HG03175 (cell line): Measurements from ENCODE around the gene ZNF443.
"Not testable (repeated sequence)": the region's sequence is repeated elsewhere in the genome, so short reads cannot be mapped to it uniquely, and the experiment has no call there.

Experiments used
- ATAC-seq: cut with Tn5 transposase; IDR thresholded peaks from one replicate; pipeline ENCODE4 v1.9.1; 2021; ENCODE audit warnings: mild to moderate bottlenecking, moderate library complexity; ENCODE audit not compliant: unreplicated experiment

ZNF443 gene

DNA sequence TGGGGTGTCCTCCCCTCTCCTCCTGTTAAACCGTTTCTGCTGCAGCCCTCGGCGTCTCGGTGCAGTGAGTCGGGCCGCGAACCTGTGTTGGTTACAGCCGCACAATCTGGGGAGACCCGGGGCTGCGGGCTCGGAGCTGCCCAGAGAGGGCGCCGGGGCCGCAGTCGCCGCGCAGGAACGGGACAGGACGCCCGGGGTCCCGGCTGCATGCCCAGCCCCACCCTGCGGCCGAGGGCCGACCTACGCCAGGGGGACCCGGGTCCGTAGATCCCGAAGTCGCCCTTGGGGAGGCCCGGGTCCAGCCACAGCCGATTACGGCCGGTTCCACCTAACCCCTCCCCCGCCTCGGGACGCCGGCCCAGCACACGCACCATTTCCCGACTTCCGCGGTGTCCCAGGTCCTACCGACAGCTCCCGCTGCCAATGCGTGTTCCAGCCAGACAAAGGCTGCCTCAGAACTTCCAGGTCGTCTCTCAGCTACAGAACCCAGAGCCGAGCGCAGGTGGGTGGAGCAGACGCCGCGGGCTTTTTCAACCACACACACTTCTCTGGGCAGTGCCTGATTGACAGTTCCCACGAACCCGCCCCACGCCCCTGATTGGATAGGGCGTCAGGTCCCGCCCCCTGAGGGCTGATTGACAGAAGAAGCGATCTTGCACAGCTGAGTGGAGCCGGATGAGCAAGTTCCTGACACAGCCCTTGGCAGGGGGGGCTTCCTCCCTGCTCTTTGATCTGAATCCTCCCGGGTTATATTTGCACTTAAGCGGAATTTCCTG, at the start of gene ZNF443:
ZNF443 (minus strand) TSS at position 481 of the 776 bp plus-strand sequence; CDS start at position 374, 107 bp downstream.
- ATAC-seq: peak; percentile 92

DNA sequence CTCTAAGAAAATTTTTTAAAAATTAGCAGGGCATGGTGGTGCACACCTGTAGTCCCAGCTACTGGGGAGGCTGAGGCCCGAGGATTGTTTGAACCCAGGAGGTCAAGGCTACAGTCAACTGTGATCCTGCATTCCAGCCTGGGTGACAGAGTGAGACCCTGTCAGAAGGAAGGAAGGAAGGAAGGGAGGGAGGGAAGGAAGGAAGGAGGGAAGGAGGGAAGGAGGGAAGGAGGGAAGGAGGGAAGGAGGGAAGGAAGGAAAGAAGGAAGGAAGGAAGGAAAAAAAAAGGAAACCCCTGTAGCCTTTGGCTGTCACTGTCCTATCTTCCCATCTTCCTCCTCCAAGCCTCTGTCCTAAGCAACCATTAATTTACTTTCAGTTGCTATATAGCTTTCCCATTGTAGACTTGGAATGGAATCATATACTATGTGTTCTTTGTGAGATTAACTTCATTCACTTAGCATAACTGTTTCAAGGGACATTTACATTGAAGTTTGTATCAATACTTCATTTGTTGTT, 45.5 kb upstream of the ZNF443 start:
- not testable (repeated sequence) for ATAC-seq

DNA sequence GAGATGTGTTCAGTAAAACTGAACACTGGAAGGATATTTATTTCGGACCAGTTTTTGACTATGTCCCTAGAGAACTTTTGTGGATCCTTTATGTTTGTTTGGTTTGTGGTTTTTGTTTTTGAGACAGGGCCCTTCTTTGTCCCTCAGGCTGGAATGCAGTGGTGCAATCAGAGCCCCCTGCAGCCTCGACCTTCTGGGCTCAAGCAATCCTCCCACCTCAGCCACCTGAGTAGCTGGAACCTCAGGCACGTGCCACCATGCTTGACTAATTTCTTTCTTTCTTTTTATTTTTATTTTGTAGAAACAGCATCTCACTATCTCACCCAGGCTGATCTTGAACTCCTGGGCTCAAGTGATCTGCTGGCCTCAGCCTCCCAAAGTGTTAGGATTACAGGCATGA, 44.8 kb upstream of the ZNF443 start:
- ATAC-seq: no peak

GRCh38 chr19:12485052-12485416, 44.2 kb upstream of the ZNF443 start:
- peak; percentile 17 for ATAC-seq

DNA sequence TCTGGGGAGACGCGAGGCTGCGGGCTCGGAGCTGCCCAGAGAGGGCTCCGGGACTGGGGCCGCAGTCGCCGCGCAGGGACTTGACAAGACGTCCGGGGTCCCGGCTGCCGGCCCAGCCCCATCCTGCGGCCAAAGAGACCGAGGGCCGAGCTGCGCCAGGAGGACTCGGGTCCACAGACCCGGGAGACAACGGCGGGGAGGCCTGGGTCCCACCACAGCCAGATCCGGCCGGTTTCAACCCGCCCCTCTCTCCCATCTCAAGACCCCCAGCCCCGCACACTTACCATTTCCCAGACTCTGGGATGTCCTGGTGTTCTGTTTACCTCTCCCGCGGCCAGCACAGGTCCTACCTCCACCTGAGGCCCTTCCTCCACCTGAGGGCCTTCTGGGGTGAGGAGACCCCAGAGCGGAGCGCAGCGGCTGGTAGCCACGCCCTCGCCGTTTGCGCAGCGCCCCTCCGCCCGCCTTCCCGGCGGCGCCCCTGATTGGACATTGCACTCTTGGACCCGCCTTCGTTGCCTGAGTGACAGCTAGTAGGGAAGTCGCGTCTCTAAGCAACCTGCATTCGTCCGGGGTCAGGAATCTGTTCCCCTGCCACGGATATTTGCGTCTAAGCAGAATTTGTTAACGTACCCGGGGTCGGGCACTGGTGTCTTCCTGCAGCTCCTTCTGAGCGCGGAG, 43.7 kb upstream of the ZNF443 start, which contains the start of gene ZNF709:
ZNF709 (minus strand) TSS at position 446 of the 681 bp plus-strand sequence; CDS start at position 287, 159 bp downstream.
- ATAC-seq: peak; percentile 94

- no peak for ATAC-seq
These were observed 43.2 kb upstream of the ZNF443 start for GRCh38 chr19:12484011-12484370.

DNA sequence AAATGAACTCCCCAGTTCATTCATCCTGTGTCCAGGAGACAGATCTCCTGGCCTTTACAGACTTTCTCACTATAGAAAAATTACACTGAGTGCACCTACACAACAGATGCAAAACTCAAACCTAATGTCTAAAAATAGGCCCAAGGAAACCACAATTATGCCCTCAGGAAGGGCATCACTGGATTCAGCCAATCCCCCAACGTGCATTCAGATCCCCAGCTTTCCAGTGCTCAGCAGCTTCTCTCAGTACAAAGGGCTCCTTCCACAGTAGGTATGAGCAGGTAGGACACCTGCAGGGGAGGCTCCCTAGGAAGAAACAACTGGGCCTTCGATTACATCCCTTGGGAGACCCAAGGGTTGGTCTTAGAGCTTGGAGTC, 41.7 kb upstream of the ZNF443 start:
- ATAC-seq: no peak

- no peak for ATAC-seq
These were observed 41.1 kb upstream of the ZNF443 start for GRCh38 chr19:12481781-12482508.

DNA sequence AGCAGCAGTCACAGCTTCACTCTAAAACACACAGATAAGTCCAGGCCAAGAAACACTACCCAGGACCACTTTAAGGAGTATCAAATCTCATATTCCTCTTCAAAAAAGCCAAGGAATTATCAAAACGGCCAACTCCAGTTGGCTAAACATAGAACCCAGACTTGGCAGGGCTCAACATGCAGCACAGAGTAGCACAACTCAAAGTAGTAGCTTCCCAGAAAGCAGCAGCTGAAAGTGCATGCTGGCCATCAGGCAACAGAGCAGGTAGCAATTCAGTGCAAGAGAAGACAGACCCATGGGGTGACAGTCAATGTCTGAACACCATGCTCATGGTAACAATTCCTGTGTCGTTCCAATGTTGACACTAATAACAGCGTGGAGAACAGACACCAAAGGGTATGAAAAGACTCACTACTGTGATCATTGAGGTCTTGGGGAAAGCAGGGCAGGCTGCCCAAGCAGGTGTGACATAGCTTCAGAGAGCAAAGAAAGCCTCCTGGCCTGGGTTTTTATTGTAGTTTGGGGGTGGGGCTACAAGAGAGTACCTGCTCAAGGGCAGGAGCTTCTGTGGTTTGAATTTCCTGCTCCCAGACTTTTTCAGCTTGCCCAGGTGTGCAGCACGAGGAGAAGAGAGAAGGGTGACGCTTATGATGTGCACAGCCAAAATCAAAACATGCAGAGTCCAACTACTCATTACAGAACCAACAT, 37.6 kb upstream of the ZNF443 start:
- ATAC-seq: no peak

DNA sequence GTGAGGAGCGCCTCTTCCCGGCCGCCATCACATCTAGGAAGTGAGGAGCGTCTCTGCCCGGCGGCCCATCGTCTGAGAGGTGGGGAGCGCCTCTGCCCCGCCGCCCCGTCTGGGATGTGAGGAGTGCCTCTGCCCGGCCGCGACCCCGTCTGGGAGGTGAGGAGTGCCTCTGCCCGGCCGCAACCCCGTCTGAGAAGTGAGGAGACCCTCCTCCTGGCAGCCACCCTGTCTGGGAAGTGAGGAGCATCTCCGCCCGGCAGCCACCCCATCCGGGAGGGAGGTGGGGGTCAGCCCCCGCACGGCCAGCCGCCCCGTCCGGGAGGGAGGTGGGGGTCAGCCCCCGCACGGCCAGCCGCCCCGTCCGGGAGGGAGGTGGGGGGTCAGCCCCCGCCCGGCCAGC, 26.8 kb upstream of the ZNF443 start:
- not testable (repeated sequence) for ATAC-seq

DNA sequence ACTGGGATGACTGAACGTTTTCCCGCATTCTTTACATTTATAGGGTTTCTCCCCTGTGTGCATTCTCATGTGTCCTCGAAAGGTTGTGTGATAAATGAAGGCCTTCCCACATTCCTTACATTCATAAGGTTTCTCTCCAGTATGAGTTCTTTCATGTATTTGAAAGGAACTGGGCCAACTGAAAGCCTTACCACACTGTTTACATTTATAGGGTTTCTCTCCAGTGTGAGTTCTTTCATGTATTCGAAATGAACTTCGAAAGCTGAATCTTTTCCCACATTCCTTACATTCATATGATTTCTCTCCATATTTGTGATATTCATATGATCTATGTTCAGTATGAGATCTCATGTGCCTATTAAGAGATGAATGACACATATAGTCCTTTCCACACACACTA, 24.4 kb upstream of the ZNF443 start:
- no peak for ATAC-seq

DNA sequence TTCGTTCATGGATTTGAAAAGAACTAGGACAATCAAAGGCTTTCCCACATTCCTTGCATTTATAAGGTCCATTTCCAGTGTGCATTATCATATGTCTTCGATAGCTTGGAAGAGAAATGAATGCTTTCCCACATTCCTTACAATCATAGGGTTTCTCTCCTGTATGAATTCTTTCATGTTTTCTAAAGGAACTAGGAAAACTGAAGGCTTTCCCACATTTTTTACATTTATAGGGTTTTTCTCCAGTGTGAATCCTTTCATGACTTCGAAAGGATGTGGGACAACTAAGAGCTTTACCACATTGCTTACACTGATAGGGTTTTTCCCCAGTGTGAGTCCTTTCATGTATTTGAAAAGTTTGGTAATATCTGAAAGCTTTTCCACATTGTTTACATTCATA, 23.9 kb upstream of the ZNF443 start:
- ATAC-seq: no peak

DNA sequence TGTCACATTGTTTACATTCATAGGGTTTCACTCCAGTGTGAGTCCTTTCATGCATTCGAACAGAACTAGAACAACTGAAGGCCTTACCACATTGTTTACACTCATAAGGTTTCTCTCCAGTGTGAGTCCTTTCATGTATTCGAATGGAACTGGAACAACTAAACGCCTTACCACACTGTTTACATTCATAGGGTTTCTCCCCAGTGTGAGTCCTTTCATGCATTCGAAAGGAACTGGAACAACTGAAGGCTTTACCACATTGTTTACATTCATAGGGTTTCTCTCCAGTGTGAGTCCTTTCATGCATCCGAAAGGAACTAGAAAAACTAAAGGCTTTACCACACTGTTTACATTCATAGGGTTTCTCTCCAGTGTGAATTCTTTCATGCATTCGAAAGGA, 23.3 kb upstream of the ZNF443 start:
- not testable (repeated sequence) for ATAC-seq

- no peak for ATAC-seq
These were observed 12.7 kb upstream of the ZNF443 start for GRCh38 chr19:12453495-12453894.

DNA sequence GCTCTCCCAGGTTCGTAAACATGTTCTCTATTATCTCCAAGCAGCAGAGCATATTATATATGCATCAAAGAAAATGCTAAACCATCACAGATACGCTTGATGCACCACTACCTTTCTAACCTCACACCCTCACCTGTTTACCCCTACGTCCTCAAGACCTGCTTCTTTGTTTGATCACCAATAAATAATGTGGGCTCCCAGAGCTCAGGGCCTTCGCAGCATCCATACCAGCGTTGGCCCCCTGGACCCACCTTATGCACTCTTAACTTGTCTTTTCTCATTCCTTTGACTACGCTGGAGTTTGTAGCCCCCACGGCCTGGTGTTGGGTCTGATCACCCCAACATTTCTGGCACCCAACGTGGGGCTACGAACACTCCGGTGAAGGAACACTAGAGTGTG, 10.0 kb upstream of the ZNF443 start:
- ATAC-seq: no peak

- no peak for ATAC-seq
These were observed 8.0 kb upstream of the ZNF443 start for GRCh38 chr19:12448808-12449207.

- peak; percentile 48 for ATAC-seq
These were observed 908 bp downstream of the ZNF443 start for GRCh38 chr19:12439686-12440540.

GRCh38 chr19:12430726-12431299, 10.0 kb downstream of the ZNF443 start:
- ATAC-seq: not testable (repeated sequence)

GRCh38 chr19:12425888-12426274, 14.9 kb downstream of the ZNF443 start:
- no peak for ATAC-seq
